ENCODE data around the gene TBC1D24.
"Not testable (repeated sequence)": the region's sequence is repeated elsewhere in the genome, so short reads cannot be mapped to it uniquely, and the experiment has no call there.

TBC1D24 gene

GRCh38 chr16:2532494-2533141, 57.7 kb downstream of the TBC1D24 start:
- H3K9me3 Mint-ChIP-seq: no peaks in the 10 kb centered on the region
- H3K4me1 Mint-ChIP-seq: peaks cover 44% of the 10 kb centered on the region
- peak overlapping the region; percentile 97 for H3K4me3 Mint-ChIP-seq
- peak; percentile 77 for DNase-seq
- peak overlapping the region; percentile 99 for H3K27ac Mint-ChIP-seq
- H3K27me3 Mint-ChIP-seq: no peaks in the 10 kb centered on the region
- CTCF ChIA-PET: interaction anchor here (2.0 kb wide), 1 partner anchor 12 kb away, joined by 7 read pairs; the partner anchor contains the start of gene AMDHD2
- peaks cover 1% of the 10 kb centered on the region for H3K36me3 Mint-ChIP-seq

- H3K27ac Mint-ChIP-seq: peak overlapping the region; percentile 99
Observed at GRCh38 chr16:2533142-2533755, 58.3 kb downstream of the TBC1D24 start.

GRCh38 chr16:2533912-2534311, 59.0 kb downstream of the TBC1D24 start:
- CTCF ChIA-PET: no interaction called here
- Mint-ChIP-seq H3K27me3 (no peaks in the 10 kb centered on the region), H3K4me3 (peak overlapping the region; percentile 61), H3K27ac (peak overlapping the region; percentile 99), H3K4me1 (peaks cover 48% of the 10 kb centered on the region), H3K36me3 (peaks cover 3% of the 10 kb centered on the region), H3K9me3 (no peaks in the 10 kb centered on the region)
- DNase-seq: no peak

More at GRCh38 chr16:2533142-2533755, 58.3 kb downstream of the TBC1D24 start:
- Mint-ChIP-seq H3K4me1 (peaks cover 44% of the 10 kb centered on the region), H3K4me3 (peak overlapping the region; percentile 97)
- CTCF ChIA-PET: interaction anchor here (2.0 kb wide), 1 partner anchor 13 kb away, joined by 7 read pairs; the partner anchor contains the start of gene AMDHD2
- H3K36me3 Mint-ChIP-seq, DNase-seq, H3K27me3 Mint-ChIP-seq, H3K9me3 Mint-ChIP-seq: not testable (repeated sequence)

- H3K9me3 Mint-ChIP-seq, H3K27me3 Mint-ChIP-seq, DNase-seq, CTCF ChIA-PET, H3K36me3 Mint-ChIP-seq, H3K4me3 Mint-ChIP-seq: not testable (repeated sequence)
- Mint-ChIP-seq H3K4me1 (peaks cover 52% of the 10 kb centered on the region), H3K27ac (peak overlapping the region; percentile 99)
Observed at GRCh38 chr16:2534335-2534734, 59.4 kb downstream of the TBC1D24 start.

- CTCF ChIA-PET: no interaction called here
- Mint-ChIP-seq H3K27me3 (no peaks in the 10 kb centered on the region), H3K9me3 (no peaks in the 10 kb centered on the region), H3K36me3 (peaks cover 8% of the 10 kb centered on the region), H3K27ac (no peak overlapping the region), H3K4me1 (peaks cover 65% of the 10 kb centered on the region), H3K4me3 (peak overlapping the region; percentile 18)
- DNase-seq: no peak
Observed at GRCh38 chr16:2535625-2536013, 60.7 kb downstream of the TBC1D24 start.

- no peaks in the 10 kb centered on the region for H3K9me3 Mint-ChIP-seq
- peaks cover 60% of the 10 kb centered on the region for H3K4me1 Mint-ChIP-seq
- peak within 1 kb of the TSS; percentile 87 for H3K4me3 Mint-ChIP-seq
- CTCF ChIA-PET: no interaction called here
- no peaks in the 10 kb centered on the region for H3K27me3 Mint-ChIP-seq
- peaks cover 8% of the 10 kb centered on the region for H3K36me3 Mint-ChIP-seq
- DNase-seq: peak; percentile 95
- H3K27ac Mint-ChIP-seq: peak within 1 kb of the TSS; percentile 98
Observed at GRCh38 chr16:2537451-2538379, 62.8 kb downstream of the TBC1D24 start, which contains the start of gene PDPK1. Gene PDPK1 (plus strand): TSS chr16:2538021. CDS start chr16:2538113, 92 bp downstream.

GRCh38 chr16:2539192-2539844, 64.4 kb downstream of the TBC1D24 start:
- not testable (repeated sequence) for H3K27ac Mint-ChIP-seq

GRCh38 chr16:2539845-2540458, 65.0 kb downstream of the TBC1D24 start:
- Mint-ChIP-seq H3K4me1 (peaks cover 45% of the 10 kb centered on the region), H3K4me3 (peak overlapping the region; percentile 76)
- H3K9me3 Mint-ChIP-seq, CTCF ChIA-PET, H3K36me3 Mint-ChIP-seq, H3K27me3 Mint-ChIP-seq, H3K27ac Mint-ChIP-seq: not testable (repeated sequence)
- peak; percentile 44 for DNase-seq

More at GRCh38 chr16:2539192-2539844, 64.4 kb downstream of the TBC1D24 start:
- H3K27me3 Mint-ChIP-seq, H3K9me3 Mint-ChIP-seq, CTCF ChIA-PET, H3K36me3 Mint-ChIP-seq, DNase-seq: not testable (repeated sequence)
- peak overlapping the region; percentile 76 for H3K4me3 Mint-ChIP-seq
- peaks cover 49% of the 10 kb centered on the region for H3K4me1 Mint-ChIP-seq

- H3K4me3 Mint-ChIP-seq, H3K9me3 Mint-ChIP-seq, H3K36me3 Mint-ChIP-seq, DNase-seq, CTCF ChIA-PET, H3K27me3 Mint-ChIP-seq: not testable (repeated sequence)
- Mint-ChIP-seq H3K4me1 (peaks cover 42% of the 10 kb centered on the region), H3K27ac (peak overlapping the region; percentile 50)
Observed at GRCh38 chr16:2540912-2541311, 66.0 kb downstream of the TBC1D24 start.

GRCh38 chr16:2541409-2541808, 66.5 kb downstream of the TBC1D24 start:
- H3K36me3 Mint-ChIP-seq: not testable (repeated sequence)

GRCh38 chr16:2543771-2544170, 68.8 kb downstream of the TBC1D24 start:
- CTCF ChIA-PET, H3K27ac Mint-ChIP-seq, H3K27me3 Mint-ChIP-seq, H3K36me3 Mint-ChIP-seq, H3K9me3 Mint-ChIP-seq, H3K4me3 Mint-ChIP-seq, DNase-seq: not testable (repeated sequence)
- H3K4me1 Mint-ChIP-seq: peaks cover 29% of the 10 kb centered on the region

More at GRCh38 chr16:2541409-2541808, 66.5 kb downstream of the TBC1D24 start:
- H3K27ac Mint-ChIP-seq, H3K4me3 Mint-ChIP-seq, CTCF ChIA-PET, H3K27me3 Mint-ChIP-seq, DNase-seq, H3K9me3 Mint-ChIP-seq: not testable (repeated sequence)
- H3K4me1 Mint-ChIP-seq: peaks cover 41% of the 10 kb centered on the region

GRCh38 chr16:2550283-2550878, 75.5 kb downstream of the TBC1D24 start:
- H3K4me3 Mint-ChIP-seq, H3K27me3 Mint-ChIP-seq, H3K27ac Mint-ChIP-seq, H3K4me1 Mint-ChIP-seq, DNase-seq, CTCF ChIA-PET, H3K36me3 Mint-ChIP-seq, H3K9me3 Mint-ChIP-seq: not testable (repeated sequence)

- H3K4me1 Mint-ChIP-seq, H3K9me3 Mint-ChIP-seq, H3K27ac Mint-ChIP-seq, CTCF ChIA-PET, H3K4me3 Mint-ChIP-seq, H3K27me3 Mint-ChIP-seq, DNase-seq, H3K36me3 Mint-ChIP-seq: not testable (repeated sequence)
Observed at GRCh38 chr16:2551420-2551889, 76.5 kb downstream of the TBC1D24 start.

Measured in activated naive CD4-positive, alpha-beta T cell treated with anti-CD3 and anti-CD28 coated beads, Interleukin-2, amount 10 ng/mL, durations not matched to agents 7 days and 5 days (primary cell).